ENCODE results near the gene SLC24A2.

GRCh38 chr9:19807182-19807892, 18.5 kb upstream of the SLC24A2 start:
- TF ChIP-seq POLR2A (IDR thresholded peaks at IDR 0.05; ENCODE audit: low read depth, low read length) (no peak), TAF1 (IDR thresholded peaks at IDR 0.05; ENCODE audit: borderline replicate concordance, low read depth, low read length) (no peak)

All from GM12892 (cell line).